ENCODE results near the gene TTC17. TPM values are rescaled to one million over a fixed set of nuclear protein-coding genes. Genes with fewer than 3 reads are reported as not detected.

Gene TTC17
- total and polyA plus RNA-seq, 9 of the 15 experiments (the other 6 are each of a cell fraction or from before 2014, with no cell fraction given): 19.7 to 99.1 (median 53.3) TPM

DNA sequence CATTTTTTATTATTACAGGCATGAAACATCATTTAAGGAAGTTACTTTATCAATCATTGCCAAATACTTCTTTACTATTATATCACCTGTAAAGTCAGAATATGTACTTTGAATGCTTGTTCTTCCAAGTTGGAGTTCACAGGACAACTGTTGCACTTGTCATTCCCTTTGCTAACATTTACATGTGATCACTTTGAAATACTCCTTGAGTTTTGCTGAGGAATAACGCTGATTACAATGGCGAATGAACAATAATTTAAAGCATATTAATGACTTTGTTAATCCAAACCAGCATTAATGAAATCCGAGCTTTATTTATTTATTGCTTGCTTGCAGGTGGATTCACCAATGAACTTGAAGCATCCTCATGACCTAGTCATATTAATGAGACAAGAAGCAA lies 20.2 kb downstream of the TTC17 start:
- TF ChIP-seq CAMTA2 (CRISPR knock-in tag; conservative IDR thresholded peaks at IDR 0.05): no peak
- TF ChIP-seq, protein P1, sequence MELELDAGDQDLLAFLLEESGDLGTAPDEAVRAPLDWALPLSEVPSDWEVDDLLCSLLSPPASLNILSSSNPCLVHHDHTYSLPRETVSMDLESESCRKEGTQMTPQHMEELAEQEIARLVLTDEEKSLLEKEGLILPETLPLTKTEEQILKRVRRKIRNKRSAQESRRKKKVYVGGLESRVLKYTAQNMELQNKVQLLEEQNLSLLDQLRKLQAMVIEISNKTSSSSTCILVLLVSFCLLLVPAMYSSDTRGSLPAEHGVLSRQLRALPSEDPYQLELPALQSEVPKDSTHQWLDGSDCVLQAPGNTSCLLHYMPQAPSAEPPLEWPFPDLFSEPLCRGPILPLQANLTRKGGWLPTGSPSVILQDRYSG (tag; conservative IDR thresholded peaks at IDR 0.05; ENCODE audit: low read depth): no peak
- TF ChIP-seq, protein P2, sequence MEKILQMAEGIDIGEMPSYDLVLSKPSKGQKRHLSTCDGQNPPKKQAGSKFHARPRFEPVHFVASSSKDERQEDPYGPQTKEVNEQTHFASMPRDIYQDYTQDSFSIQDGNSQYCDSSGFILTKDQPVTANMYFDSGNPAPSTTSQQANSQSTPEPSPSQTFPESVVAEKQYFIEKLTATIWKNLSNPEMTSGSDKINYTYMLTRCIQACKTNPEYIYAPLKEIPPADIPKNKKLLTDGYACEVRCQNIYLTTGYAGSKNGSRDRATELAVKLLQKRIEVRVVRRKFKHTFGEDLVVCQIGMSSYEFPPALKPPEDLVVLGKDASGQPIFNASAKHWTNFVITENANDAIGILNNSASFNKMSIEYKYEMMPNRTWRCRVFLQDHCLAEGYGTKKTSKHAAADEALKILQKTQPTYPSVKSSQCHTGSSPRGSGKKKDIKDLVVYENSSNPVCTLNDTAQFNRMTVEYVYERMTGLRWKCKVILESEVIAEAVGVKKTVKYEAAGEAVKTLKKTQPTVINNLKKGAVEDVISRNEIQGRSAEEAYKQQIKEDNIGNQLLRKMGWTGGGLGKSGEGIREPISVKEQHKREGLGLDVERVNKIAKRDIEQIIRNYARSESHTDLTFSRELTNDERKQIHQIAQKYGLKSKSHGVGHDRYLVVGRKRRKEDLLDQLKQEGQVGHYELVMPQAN (IDR thresholded peaks at IDR 0.05; ENCODE audit: borderline replicate concordance): no peak
- no peak for TF ChIP-seq TCF7 (IDR thresholded peaks at IDR 0.05; ENCODE audit: borderline replicate concordance)
- DNase-seq (ENCODE audit: extremely low read depth in 1 of 4, low spot score in 3 of 4) (no peak), FAIRE-seq (no peak), ATAC-seq (no peak)
- BruUV-seq (replicated peaks): no TSS peak
- Histone ChIP-seq H2AFZ (ENCODE audit: low read depth, low read length) (no peak overlapping the region), H3K27ac (ENCODE audit: extremely low read depth, low read depth, low read length) (no peak overlapping the region), H3K27me3 (ENCODE audit: control insufficient read depth in 2 of 2, insufficient read depth in 2 of 2, low read length in 2 of 2) (no peaks in the 10 kb centered on the region), H3K4me3 (no peak overlapping the region), H4K20me1 (replicated peaks; ENCODE audit: control insufficient read depth, insufficient read depth, low read length) (0 out of 2 replicates have a peak, but pooled peaks cover 5% of the 10 kb centered on the region), H3K79me2 (ENCODE audit: control insufficient read depth, insufficient read depth, low read length) (peaks cover 50% of the 10 kb centered on the region), H3K4me1 (replicated peaks in 1 of 2; ENCODE audit: control insufficient read depth in 2 of 2, insufficient read depth in 2 of 2, low read length in 2 of 2) (peaks cover 5 to 14% of the 10 kb centered on the region in 2 experiments; a peak in 3 of 5 replicates), H3K9me3 (replicated peaks; ENCODE audit: control insufficient read depth, insufficient read depth, low read depth, low read length) (no peaks in the 10 kb centered on the region), H3K9me1 (ENCODE audit: control insufficient read depth, insufficient read depth, low read length) (no peaks in the 10 kb centered on the region), H3K4me2 (ENCODE audit: insufficient read depth, low read length) (no peak overlapping the region), H3K36me3 (ENCODE audit: control insufficient read depth, insufficient read depth, low read length) (peaks cover 36% of the 10 kb centered on the region; the same call in 2 of the 3 replicates), H3K9ac (ENCODE audit: insufficient read depth in 1 of 2, low read depth in 2 of 2, low read length in 2 of 2) (no peak overlapping the region)
- CTCF ChIA-PET (ENCODE audit: low intra/inter-chr PET ratio): no interaction called here
- WGBS (ENCODE audit: insufficient coverage, low coverage, missing lambda C conversion rate): 86% methylated on average over 3 of the region's 3 CpGs
- intact Hi-C loops (cut with micrococcal nuclease) (no loop called here), in situ Hi-C loops (cut with MboI) (no loop called here)
- POLR2A ChIA-PET: interaction anchor here (0.8 to 1.4 kb wide), 5 partner anchors 8 to 21 kb away, joined by 3 to 7 read pairs (median 3); partner anchors contain the start of gene TTC17

Measured in K562 (cell line).